HG03354 (cell line): Measurements from ENCODE around the gene KLF9.
A peak's percentile ranks its signal among the peaks of the same experiment; 100 is the strongest.

ENCODE experiments used
- ATAC-seq: cut with Tn5 transposase; IDR thresholded peaks from one replicate; pipeline ENCODE4 v1.9.1; 2021; ENCODE audit warnings: mild to moderate bottlenecking; ENCODE audit not compliant: unreplicated experiment, poor library complexity, severe bottlenecking

The KLF9 gene

DNA sequence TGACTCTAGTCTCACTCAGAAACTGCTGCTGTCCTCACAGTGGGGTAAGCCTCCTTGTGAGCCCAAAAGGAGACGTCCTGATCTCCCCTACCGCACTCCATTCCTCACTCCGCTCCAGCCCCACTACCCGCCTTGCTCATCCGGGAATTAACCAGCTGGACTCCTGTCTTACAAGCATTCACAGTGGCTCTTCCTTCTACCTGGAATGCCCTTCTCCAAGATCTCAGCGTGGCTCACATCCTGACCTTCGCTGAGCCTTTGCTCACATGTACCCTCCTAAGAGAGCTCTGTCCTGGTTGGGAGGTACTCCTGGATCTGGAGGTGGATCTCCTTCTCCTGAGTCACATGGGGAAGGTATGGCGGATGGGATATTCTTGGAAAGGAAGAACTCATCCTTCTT, 10.7 kb upstream of the KLF9 start:
- no peak for ATAC-seq

DNA sequence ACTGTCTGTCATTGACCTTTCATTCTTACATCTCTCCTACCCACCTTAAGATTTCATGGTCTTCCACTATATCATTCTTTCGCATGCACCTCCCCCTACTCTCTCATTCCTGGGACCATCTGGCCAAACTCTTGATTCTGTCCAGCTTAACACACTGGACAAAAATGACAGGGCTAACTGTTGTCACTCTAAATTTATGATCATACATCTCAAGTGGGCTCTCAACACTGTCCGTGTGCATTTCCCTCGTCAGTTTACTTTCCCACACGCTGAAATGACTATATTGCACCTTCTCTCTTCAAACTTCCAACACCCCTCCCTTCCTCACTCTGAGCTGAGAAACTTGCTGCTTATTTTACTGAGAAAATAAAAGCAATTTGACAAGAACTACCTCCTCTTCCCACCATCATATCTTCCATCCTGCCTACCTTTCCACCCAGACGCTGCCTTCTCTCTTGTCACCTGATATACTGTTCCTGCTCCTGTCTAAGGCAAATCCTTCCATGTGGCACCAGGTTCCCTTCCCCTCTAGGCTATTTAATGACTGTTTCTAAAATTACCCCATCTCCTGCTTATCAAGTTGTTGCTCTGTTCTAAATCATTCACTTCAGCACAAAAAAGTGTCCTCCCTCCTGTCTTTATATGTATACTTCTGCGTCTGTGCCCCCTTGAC, 8.1 kb upstream of the KLF9 start:
- no peak for ATAC-seq

DNA sequence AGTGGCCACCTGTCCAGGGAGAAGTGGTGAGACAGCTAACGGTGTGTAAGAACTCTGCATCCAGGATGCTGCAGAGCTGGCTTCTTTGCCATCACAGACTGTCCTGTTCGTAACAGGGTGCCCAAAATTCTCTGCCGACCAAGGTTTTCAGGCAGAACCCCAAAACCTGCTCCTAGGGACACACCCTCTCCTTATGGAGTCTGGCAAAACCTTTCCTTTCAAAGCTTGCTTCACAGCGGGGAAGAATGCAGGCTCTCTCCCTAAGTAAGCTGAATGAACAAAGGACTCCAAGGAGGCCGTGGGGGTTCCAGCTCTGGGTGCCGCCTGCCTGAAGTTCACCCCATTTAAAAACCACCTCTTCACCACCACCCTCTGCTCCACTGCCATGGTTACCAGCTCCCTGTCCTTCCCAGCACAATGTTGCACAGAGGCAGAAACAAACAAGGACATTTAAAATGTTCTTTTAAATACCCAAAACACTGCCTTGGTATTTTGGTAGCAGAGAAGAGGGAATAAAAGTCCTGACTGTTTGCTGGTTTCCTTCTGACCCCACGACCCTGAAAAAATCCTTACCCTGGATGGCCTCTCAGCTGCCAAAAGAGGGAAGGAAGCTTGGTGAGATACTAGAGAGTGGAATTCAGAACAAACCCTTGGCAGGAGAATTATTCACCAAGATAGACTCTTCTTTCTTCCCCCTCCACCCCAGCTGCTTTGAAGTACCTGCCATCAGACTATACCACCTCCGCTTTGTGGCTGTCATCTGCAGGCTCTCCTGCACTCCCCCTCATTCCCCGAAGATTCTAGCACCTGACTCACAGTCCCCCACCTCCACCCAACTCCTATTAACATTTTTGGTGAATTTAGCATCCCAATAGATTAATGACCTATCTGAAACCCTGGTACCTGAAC, 7.1 kb upstream of the KLF9 start:
- no peak for ATAC-seq

GRCh38 chr9:70420441-70421271, 6.2 kb upstream of the KLF9 start:
- ATAC-seq = peak; percentile 27

GRCh38 chr9:70419556-70420440, 5.3 kb upstream of the KLF9 start:
- ATAC-seq = peak; percentile 54

GRCh38 chr9:70418822-70419555, 4.5 kb upstream of the KLF9 start:
- ATAC-seq = peak; percentile 64

GRCh38 chr9:70415476-70415875, 1.0 kb upstream of the KLF9 start:
- ATAC-seq = no peak

GRCh38 chr9:70415041-70415440, 584 bp upstream of the KLF9 start:
- no peak for ATAC-seq

- peak; percentile 25 for ATAC-seq
These were observed 1.0 kb downstream of the KLF9 start for GRCh38 chr9:70413464-70413798.

DNA sequence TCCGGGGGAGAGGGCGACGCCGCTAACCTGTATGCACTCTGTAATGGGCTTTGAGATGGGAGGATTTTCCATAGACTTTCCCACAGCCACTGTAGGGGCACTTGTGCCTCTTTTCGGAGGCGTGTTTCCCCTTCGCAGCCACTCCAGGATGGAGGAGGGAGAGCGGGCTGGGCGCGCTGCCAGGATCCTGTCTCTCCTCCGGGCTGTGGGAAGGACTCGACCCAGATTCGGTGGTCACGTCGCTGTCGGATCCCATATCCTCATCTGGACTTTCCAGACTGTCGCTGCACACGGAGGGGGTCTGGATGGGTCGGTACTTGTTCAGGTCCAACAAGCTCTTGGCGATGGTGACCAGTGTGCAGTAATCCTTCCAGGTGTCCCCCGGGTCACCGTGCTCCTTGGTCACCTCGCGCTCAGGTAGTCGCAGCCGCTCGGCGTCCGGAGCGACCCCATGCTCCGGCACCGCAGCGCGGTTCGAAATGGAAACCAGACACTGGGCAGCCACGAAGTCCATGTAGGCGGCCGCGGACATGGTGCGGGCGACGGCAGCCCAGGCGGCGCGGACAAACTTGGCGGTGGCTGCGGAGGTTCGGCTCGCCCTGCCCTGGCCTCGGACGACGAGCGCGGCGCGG, 1.5 kb downstream of the KLF9 start:
- peak; percentile 2 for ATAC-seq

DNA sequence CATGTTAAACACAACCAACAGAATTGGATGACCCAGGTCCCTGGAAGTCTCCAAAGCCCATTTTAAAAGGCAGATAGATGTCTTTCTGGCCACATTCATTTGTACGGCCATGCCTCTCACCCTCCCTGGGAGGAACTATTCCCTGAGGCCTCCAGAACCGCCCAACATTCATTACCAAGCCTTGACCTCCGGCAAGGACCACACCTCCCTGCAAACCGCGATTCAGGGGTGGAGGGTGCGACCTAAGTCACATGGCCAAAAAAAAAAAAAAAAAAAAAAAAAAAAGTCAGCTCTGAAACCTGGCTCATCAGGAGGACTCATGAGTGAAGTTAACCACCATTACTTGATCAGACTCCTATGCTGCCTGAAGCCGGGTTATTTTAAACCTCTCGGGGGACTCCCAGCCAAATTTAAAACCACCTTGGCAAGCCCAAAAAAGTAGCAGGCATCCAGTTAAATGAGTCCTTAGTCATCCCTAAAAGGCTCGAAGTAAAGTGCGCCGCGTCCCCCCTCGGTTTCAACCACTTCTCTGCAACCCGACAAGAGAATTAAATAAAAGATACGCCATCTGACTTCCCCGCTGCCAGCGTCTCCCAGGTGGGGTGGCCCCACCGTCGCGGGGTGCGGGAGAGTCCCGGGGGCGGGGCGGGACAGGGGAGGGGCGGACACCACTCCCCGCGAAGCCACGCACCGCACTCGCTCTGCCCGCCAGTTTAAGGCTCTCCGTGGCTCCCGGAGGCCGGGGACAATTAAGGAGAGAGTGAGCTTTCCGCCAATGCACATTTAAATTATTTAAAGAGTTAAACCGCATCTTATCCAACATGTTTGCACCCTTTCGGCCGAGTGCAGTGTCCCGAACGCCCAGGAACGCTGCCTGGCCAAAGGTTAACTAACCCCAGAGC, 2.3 kb downstream of the KLF9 start:
- peak; percentile 32 for ATAC-seq

DNA sequence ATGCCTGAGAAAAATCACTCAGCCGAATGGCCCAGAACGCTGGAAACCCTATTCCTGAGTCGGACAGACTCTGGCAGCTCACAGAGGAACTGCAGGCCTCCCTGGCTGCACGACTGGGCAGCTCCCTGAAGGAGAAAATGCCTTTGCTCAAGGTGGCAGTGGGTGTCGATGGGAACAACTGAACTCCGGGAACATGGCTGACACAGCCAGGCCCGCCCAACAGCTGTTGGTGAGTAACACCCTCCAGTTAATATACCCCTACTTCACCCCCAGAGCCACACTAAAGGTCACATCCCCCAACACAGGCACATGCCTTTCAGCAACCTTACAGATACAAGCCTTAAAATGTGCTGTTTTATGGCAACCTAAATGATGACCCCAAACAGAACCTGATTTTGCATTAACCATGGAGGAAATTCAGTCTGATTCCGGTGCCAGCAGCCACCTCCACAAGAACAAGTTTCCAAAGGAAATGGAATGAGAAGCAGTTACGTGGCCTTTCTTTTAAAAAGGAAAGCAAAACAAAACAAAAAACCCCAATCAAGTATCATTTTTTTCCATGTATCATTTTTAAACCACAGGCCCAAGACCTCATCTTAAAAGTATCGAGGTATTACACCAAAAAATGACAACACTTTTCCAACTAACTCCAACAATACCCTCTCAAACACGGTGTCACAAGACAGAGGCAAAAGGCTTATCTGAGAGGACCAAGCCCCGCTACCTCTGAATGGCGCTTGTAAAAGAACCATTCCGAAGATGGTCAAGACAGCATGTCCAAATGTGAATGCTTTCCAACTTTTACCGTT, 3.1 kb downstream of the KLF9 start:
- no peak for ATAC-seq

GRCh38 chr9:70410368-70410767, 4.1 kb downstream of the KLF9 start:
- ATAC-seq = no peak

DNA sequence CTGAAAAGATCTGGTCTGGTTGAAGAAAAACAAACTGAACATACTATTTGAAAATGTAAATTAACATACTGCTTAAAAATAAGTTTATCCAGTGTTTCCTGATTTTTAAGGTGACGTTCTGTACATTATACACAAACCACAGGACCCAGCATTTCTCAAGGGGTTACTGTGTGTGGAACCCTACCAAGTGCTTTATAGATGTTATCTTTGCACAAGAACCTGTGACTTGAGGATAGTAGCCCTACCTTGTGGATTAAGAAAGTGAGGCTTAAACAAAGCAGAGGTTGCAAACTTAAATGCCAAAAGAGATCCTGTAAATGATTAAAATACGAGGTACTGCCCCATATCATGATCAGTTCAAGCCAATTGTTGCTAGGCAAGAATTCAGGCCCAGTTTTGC, 4.7 kb downstream of the KLF9 start:
- ATAC-seq = no peak

DNA sequence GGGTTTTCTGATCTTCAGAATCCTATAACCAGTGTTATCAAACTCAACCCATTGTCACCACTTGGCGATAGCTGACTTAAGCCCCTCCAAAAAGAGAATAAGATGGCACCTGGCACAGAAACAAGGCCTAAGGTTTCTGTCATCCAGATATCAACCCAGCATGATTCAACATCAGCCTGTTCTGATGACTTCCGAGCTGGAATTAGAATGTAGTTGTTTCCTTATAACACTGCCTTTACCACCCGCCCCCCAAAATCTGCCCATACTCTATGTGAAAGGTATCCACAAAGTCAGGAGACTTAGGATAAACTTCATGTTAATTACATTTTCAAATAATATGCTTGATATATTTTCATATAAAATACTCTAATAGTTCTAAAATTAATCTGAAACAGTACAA, 5.2 kb downstream of the KLF9 start:
- no peak for ATAC-seq

DNA sequence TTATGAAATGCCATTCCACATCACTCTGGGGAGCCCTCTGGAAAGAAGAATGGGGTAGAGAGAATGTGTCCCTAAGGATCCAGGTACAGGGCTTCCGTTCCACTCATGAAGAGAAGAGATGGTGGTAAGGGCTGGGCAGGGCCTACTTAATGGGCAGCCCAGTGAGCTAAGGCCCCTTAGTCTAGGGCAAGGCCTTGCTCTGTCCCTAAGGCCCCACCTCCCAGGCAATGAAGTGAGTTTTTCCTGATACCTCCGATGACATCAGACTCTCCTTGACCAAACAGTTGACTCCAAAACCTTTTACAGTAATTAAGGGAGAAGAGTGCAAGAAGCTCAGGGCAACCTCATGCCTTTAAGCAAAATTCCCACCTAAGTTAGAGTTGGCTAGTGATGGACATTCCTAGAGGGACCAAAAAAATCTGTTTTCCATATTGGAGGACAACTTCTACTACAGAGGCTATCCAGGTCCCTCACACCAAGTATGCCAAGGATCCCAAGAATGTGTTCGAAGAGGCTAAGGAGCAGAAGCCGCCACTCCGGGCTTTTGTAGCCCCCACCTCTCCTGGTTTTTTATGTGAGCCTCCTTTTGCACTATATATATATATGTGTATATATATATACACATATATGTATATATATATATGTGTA, 5.9 kb downstream of the KLF9 start:
- no peak for ATAC-seq
